ENCODE results near the gene SIX6.

SIX6 gene

DNA sequence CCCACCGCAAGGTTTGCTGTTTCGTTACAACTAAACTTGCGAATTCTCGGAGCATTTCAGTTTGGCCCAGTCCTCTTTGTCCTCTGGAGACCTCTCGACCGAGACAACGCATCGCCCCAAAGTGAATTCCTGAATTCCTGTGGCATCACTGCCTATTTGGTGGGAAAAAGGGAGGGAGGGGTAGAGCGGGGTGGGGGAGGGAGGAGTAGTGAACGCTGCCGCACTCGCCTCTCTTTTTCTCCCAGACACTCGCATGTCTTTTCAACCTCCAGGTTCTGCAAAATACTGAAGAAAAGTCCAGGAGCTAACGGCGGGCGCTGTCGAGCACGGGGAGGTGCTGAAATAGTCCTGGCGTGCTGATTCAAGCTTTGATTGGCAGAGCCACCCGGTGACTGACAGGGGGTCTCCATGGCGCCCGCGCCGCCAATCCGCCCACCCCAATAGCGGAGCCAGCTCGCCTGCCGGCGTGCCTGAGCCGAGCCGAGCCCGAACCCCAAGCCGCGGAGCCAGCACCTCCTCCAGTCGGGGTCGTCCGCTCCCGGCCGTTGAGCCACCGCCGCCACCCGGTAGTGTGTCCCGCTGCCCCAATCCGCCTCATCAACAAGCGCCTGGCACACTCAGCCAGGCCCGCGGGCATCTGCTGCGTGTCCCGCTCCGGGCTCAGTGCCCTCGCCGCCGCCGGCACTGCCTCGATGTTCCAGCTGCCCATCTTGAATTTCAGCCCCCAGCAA lies at the start of gene SIX6:
Gene SIX6, plus strand, starts transcription at position 440 of the 731 bp plus-strand sequence. Its CDS starts 253 bp downstream, at position 693.
- 0 out of 2 replicates have a peak, but pooled peaks cover under 1% of the 10 kb centered on the region for H3K4me1 ChIP-seq (ENCODE audit: control insufficient read depth, insufficient read depth, low read length)
- POLR2A ChIA-PET, result no interaction called here
- H3K4me3 ChIP-seq (ENCODE audit: low read depth, low read length), result peak within 1 kb of the TSS; percentile 58
- CTCF ChIA-PET, result interaction anchor here (0.5 to 0.7 kb wide), 2 partner anchors 24 to 1710 kb away, joined by 3 read pairs; no protein-coding TSS in a partner anchor
- H3K9me3 ChIP-seq (ENCODE audit: control insufficient read depth, insufficient read depth, low read depth, low read length), result no peaks in the 10 kb centered on the region
- no peak within 1 kb of the TSS for H3K27ac ChIP-seq (ENCODE audit: extremely low read depth, low read depth, low read length)
- H3K36me3 ChIP-seq (ENCODE audit: control insufficient read depth in 2 of 2, insufficient read depth in 1 of 2, low read length in 2 of 2), result no peaks in the 10 kb centered on the region
- TF ChIP-seq ZNF596 (tag by site-specific recombination; IDR thresholded peaks at IDR 0.05) (no peak), ZNF558 (tag by site-specific recombination; IDR thresholded peaks at IDR 0.05) (no peak), ZNF585B (tag by site-specific recombination; IDR thresholded peaks at IDR 0.05) (no peak), SP2 (tag by site-specific recombination; IDR thresholded peaks at IDR 0.05) (0 out of 2 replicates have a peak, but pooled peaks have one; percentile 15), ZNF610 (tag by site-specific recombination; IDR thresholded peaks at IDR 0.05; ENCODE audit: borderline replicate concordance) (no peak), KLF17 (tag by site-specific recombination; IDR thresholded peaks at IDR 0.05) (no peak), ZNF768 (tag by site-specific recombination; IDR thresholded peaks at IDR 0.05) (no peak), OVOL3 (tag by site-specific recombination; IDR thresholded peaks at IDR 0.05) (no peak), ZNF341 (tag by site-specific recombination; IDR thresholded peaks at IDR 0.05; ENCODE audit: low read depth) (0 out of 2 replicates have a peak, but pooled peaks have one; percentile 18), ZNF600 (tag by site-specific recombination; IDR thresholded peaks at IDR 0.05) (no peak), ZNF10 (tag by site-specific recombination; IDR thresholded peaks at IDR 0.05) (no peak), ZNF473 (tag by site-specific recombination; IDR thresholded peaks at IDR 0.05) (no peak), ZNF561 (tag by site-specific recombination; IDR thresholded peaks at IDR 0.05; ENCODE audit: borderline replicate concordance) (no peak), ZNF223 (tag by site-specific recombination; IDR thresholded peaks at IDR 0.05) (no peak), ZNF426 (tag by site-specific recombination; IDR thresholded peaks at IDR 0.05) (no peak), ZNF155 (tag by site-specific recombination; IDR thresholded peaks at IDR 0.05) (no peak), ZNF555 (tag by site-specific recombination; conservative IDR thresholded peaks at IDR 0.05) (no peak), ZNF169 (tag by site-specific recombination; IDR thresholded peaks at IDR 0.05) (no peak), BCL6B (tag by site-specific recombination; IDR thresholded peaks at IDR 0.05) (no peak), PRDM1 (tag by site-specific recombination; IDR thresholded peaks at IDR 0.05) (no peak), ZBTB1 (tag by site-specific recombination; IDR thresholded peaks at IDR 0.05) (no peak), ZXDB (tag by site-specific recombination; IDR thresholded peaks at IDR 0.05) (no peak), ZIC2 (tag by site-specific recombination; IDR thresholded peaks at IDR 0.05) (no peak), ZNF776 (tag by site-specific recombination; IDR thresholded peaks at IDR 0.05; ENCODE audit: borderline replicate concordance) (no peak)
- TF ChIP-seq, protein P1, sequence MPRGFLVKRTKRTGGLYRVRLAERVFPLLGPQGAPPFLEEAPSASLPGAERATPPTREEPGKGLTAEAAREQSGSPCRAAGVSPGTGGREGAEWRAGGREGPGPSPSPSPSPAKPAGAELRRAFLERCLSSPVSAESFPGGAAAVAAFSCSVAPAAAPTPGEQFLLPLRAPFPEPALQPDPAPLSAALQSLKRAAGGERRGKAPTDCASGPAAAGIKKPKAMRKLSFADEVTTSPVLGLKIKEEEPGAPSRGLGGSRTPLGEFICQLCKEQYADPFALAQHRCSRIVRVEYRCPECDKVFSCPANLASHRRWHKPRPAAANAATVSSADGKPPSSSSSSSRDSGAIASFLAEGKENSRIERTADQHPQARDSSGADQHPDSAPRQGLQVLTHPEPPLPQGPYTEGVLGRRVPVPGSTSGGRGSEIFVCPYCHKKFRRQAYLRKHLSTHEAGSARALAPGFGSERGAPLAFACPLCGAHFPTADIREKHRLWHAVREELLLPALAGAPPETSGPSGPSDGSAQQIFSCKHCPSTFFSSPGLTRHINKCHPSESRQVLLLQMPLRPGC (tag by site-specific recombination; IDR thresholded peaks at IDR 0.05), result no peak
- TF ChIP-seq, protein P2, sequence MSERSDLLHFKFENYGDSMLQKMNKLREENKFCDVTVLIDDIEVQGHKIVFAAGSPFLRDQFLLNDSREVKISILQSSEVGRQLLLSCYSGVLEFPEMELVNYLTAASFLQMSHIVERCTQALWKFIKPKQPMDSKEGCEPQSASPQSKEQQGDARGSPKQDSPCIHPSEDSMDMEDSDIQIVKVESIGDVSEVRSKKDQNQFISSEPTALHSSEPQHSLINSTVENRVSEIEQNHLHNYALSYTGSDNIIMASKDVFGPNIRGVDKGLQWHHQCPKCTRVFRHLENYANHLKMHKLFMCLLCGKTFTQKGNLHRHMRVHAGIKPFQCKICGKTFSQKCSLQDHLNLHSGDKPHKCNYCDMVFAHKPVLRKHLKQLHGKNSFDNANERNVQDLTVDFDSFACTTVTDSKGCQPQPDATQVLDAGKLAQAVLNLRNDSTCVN (tag by site-specific recombination; optimal IDR thresholded peaks at IDR 0.05), result peak; percentile 18
- TF ChIP-seq, protein P3, sequence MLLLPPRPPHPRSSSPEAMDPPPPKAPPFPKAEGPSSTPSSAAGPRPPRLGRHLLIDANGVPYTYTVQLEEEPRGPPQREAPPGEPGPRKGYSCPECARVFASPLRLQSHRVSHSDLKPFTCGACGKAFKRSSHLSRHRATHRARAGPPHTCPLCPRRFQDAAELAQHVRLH (tag by site-specific recombination; IDR thresholded peaks at IDR 0.05), result no peak
- TF ChIP-seq, protein P4, sequence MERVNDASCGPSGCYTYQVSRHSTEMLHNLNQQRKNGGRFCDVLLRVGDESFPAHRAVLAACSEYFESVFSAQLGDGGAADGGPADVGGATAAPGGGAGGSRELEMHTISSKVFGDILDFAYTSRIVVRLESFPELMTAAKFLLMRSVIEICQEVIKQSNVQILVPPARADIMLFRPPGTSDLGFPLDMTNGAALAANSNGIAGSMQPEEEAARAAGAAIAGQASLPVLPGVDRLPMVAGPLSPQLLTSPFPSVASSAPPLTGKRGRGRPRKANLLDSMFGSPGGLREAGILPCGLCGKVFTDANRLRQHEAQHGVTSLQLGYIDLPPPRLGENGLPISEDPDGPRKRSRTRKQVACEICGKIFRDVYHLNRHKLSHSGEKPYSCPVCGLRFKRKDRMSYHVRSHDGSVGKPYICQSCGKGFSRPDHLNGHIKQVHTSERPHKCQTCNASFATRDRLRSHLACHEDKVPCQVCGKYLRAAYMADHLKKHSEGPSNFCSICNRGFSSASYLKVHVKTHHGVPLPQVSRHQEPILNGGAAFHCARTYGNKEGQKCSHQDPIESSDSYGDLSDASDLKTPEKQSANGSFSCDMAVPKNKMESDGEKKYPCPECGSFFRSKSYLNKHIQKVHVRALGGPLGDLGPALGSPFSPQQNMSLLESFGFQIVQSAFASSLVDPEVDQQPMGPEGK (tag by site-specific recombination; IDR thresholded peaks at IDR 0.05), result no peak
- TF ChIP-seq, protein P5, sequence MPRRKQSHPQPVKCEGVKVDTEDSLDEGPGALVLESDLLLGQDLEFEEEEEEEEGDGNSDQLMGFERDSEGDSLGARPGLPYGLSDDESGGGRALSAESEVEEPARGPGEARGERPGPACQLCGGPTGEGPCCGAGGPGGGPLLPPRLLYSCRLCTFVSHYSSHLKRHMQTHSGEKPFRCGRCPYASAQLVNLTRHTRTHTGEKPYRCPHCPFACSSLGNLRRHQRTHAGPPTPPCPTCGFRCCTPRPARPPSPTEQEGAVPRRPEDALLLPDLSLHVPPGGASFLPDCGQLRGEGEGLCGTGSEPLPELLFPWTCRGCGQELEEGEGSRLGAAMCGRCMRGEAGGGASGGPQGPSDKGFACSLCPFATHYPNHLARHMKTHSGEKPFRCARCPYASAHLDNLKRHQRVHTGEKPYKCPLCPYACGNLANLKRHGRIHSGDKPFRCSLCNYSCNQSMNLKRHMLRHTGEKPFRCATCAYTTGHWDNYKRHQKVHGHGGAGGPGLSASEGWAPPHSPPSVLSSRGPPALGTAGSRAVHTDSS (tag by site-specific recombination; IDR thresholded peaks at IDR 0.05), result no peak

Measured in HEK293 (cell line).